GM19463 (cell line): ENCODE measurements around the gene GJA3.
A peak's percentile ranks its signal among the peaks of the same experiment; 100 is the strongest.

Source experiments
- ATAC-seq: cut with Tn5 transposase; IDR thresholded peaks from one replicate; pipeline ENCODE4 v1.9.1; 2021; ENCODE audit warnings: mild to moderate bottlenecking, moderate library complexity; ENCODE audit not compliant: unreplicated experiment

Gene GJA3

DNA sequence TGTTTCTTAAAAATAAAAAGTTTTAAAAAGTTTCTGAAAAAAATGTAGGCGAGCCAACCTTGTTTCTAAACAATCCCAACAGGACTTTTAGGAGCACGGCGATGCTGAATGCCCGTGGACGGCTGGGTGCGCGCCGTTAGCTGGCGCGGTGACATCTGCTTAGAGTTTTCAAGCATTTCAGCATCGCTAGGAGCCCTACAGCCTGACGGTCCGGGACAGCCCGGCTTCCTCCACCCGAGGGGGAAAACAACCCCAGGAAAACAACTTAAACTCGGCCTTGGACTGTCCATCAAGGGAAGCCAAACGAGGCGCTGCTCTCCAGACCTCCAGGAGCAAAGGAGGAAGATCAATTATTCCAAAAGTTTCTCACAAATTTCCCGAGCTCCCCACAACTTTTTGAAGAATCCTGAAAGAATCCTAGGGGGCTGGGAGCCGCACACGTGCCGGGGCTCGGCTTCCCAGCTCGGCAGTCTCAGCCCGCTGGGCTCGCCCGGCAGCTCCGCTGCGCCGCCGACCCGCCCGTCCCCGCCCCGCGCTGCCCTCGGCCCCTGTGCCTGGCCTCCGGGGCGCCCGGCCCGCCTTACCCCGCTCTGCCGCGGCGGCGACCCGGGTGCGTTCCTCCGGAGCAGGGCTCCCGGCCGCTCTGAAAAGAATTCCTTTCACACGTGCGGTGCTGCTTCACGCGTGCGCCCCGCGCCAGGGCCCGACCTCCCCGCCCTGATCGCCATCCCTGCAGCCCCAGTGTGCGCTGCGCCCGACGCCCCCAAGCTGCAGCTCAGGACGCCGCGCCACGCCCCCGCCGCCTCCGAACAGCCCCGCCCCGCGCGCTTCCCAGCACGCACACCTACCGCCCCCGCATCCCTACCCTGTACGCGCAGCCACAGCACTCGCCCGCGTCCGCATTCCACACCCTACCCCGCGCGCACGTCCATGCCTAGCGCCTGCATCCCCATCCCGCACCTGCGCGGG is at the start of gene GJA3:
TSS of gene GJA3 (minus strand) at position 747 of the 969 bp plus-strand sequence. CDS start 17,764 bp downstream, outside the sequence.
- ATAC-seq, result peak; percentile 67

- no peak for ATAC-seq
Observed at GRCh38 chr13:20209948-20210347, 49.1 kb upstream of the GJA3 start.

DNA sequence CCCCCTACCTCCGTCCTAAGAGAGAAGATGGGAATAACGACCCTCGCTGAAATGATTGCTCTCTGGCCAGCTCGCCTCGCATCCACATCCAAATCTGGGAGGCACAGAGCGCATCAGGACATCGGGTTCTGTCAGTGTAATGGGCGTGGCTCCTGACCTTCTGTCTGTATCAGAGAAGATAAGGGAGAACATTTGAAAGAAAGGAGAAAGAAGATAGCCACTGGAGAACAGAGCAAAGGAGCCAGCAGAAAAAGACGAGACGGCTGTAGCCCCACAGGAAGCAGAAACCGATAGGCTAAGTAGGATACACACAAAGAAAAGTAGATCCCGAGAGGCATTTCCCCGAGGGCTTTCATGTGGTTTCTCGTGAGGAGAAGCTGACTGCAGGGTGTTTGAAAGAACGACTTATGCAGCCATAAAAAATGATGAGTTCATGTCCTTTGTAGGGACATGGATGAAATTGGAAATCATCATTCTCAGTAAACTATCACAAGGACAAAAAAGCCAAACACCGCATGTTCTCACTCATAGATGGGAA is 45.9 kb upstream of the GJA3 start:
- no peak for ATAC-seq

DNA sequence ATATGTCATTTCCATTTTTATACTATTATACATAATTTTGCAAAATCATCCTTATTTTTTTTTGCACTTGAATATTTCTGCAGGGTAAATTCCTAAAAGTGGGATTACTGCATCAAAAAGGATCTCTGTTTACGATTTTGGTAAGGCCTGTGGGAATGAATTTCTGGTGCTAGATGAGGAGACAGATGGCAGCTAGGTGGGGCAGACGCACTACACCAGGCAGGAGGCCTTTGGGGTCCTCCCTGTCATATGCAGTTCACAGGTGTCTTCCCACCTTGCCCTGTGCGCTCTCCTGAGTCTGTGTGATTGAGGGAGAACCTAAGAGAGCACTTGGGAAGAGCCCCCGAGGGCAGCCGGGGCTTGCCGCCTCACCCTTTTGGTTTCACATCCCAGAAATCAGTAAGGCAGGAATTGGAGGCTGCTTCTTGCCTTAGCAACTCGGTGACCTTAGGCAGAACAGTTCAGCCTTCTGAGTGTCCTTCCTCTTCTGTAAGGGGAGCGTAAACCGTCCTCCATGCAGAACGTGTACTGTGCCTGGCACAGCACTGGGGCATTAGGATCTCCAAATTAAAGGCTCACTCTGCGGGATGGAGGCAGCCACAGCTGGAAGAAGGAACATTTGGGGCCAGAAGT is 45.3 kb upstream of the GJA3 start:
- ATAC-seq, result no peak

- no peak for ATAC-seq
Observed at GRCh38 chr13:20198781-20199180, 37.9 kb upstream of the GJA3 start.

- no peak for ATAC-seq
Observed at GRCh38 chr13:20197361-20197834, 36.5 kb upstream of the GJA3 start.

- ATAC-seq, result no peak
Observed at GRCh38 chr13:20195801-20196200, 34.9 kb upstream of the GJA3 start.

- no peak for ATAC-seq
Observed at GRCh38 chr13:20193907-20194631, 33.2 kb upstream of the GJA3 start.

- no peak for ATAC-seq
Observed at GRCh38 chr13:20193162-20193906, 32.5 kb upstream of the GJA3 start.

DNA sequence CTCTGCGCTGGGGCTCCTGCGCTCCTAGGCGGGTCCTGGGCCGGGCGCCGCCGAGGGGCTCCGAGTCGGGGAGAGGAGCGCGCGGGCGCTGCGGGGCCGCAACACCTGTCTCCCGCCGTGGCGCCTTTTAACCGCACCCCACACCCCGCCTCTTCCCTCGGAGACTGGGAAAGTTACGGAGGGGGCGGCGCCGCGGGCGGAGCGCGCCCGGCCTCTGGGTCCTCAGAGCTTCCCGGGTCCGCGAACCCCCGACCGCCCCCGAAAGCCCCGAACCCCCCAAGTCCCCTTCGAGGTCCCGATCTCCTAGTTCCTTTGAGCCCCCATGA is 31.9 kb upstream of the GJA3 start, which contains the start of gene GJB2:
TSS of gene GJB2 (minus strand) at position 103 of the 326 bp plus-strand sequence. CDS start 3,357 bp downstream, outside the sequence.
- ATAC-seq, result no peak

DNA sequence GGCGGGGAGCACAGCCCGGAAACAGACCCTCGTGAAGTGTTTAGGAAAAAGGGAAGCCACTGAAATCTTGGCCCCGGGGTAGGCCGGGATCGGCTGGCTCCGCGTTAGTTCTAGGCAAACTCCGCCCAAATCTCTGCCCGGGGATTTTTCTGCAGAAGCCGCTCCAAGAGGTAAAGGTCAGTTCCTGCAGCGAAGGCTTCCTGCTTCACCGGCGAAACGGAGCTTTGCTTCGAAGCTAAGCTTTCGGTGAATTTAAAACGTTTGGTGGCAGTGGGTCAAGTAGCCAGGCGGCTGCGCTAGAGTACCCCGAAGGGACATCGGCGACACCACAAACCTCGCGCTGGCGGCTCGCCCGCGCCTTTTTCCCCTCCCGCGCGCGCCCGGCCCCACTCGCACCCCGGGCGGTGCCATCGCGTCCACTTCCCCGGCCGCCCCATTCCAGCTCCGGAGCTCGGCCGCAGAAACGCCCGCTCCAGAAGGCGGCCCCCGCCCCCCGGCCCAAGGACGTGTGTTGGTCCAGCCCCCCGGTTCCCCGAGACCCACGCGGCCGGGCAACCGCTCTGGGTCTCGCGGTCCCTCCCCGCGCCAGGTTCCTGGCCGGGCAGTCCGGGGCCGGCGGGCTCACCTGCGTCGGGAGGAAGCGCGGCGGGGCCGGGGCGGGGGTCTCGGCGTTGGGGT is 31.4 kb upstream of the GJA3 start:
- peak; percentile 15 for ATAC-seq

GRCh38 chr13:20191311-20192157 is 30.7 kb upstream of the GJA3 start:
- ATAC-seq, result peak; percentile 43

DNA sequence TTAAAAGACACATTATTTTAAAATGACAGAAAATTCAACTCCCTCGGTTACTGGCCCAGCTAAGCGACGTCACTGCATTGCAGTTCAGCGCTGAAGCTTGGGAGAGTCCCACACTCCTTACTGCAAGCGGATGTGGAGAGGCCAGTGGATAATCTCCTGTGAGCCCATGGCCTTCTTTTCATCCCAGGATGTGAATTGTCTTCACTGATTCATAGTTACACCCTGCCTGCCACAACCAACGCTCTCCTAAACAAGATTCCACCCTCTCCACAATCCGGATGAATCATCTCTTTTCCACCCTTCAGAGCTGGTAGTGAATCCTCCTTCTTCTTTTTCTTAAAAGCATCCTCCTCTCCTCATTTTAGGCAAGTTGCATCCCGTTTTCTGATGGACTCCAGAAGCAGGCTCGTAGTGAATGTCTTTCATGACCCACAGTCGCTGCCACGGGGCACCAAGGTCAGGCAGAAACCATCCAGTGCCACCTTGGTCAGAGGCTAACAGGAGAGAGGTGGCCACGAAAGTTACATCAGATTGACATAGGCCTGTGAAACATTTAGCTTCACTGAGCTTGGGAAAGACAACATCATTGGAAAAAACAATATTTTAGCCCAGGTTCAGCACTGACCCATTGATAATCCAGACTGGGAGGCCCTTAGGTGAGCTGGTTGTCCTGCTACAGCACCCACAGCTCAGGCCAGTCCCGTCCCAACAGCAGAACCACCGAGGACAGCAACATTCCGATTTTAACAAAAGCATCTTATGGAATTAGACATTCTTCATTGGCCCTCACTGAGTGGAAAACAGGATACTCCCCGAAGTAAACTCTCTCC is 29.8 kb upstream of the GJA3 start:
- no peak for ATAC-seq

- ATAC-seq, result no peak
Observed at GRCh38 chr13:20190076-20190475, 29.2 kb upstream of the GJA3 start.

DNA sequence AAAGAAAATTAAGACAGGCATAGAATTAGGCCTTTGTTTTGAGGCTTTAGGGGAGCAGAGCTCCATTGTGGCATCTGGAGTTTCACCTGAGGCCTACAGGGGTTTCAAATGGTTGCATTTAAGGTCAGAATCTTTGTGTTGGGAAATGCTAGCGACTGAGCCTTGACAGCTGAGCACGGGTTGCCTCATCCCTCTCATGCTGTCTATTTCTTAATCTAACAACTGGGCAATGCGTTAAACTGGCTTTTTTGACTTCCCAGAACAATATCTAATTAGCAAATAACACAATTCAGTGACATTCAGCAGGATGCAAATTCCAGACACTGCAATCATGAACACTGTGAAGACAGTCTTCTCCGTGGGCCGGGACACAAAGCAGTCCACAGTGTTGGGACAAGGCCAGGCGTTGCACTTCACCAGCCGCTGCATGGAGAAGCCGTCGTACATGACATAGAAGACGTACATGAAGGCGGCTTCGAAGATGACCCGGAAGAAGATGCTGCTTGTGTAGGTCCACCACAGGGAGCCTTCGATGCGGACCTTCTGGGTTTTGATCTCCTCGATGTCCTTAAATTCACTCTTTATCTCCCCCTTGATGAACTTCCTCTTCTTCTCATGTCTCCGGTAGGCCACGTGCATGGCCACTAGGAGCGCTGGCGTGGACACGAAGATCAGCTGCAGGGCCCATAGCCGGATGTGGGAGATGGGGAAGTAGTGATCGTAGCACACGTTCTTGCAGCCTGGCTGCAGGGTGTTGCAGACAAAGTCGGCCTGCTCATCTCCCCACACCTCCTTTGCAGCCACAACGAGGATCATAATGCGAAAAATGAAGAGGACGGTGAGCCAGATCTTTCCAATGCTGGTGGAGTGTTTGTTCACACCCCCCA is 28.1 kb upstream of the GJA3 start:
- no peak for ATAC-seq

DNA sequence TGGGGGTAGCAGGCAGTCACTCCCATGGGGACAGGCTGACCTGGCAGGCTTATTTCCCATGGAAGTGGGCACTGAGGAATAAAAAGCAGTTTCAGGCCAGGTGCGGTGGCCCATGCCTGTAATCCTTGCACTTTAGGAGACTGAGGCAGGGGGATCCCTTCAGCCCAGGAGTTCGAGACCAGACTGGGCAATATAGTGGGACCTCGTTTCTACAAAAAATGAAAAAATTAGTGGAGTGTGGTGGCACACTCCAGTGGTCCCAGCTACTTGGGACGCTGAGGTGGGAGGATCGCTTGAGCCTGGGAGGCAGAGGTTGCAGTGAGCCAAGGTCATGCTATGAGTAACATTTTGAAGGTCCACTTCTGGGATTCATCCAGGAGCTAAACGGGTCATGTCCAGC is 25.9 kb upstream of the GJA3 start:
- ATAC-seq, result no peak
